Measurements from ENCODE around the gene STIMATE.

Gene STIMATE

GRCh38 chr3:52801839-52802238, 95.5 kb downstream of the STIMATE start:
- H3K27ac ChIP-seq (ENCODE audit: extremely low read depth, low read depth, low read length) = no peak overlapping the region
- ChIA-PET POLR2A (no interaction called here), CTCF (interaction anchor here (0.6 to 1.3 kb wide), 3 partner anchors 30 to 389 kb away, joined by 3 read pairs; no protein-coding TSS in a partner anchor)
- TF ChIP-seq, protein P1, sequence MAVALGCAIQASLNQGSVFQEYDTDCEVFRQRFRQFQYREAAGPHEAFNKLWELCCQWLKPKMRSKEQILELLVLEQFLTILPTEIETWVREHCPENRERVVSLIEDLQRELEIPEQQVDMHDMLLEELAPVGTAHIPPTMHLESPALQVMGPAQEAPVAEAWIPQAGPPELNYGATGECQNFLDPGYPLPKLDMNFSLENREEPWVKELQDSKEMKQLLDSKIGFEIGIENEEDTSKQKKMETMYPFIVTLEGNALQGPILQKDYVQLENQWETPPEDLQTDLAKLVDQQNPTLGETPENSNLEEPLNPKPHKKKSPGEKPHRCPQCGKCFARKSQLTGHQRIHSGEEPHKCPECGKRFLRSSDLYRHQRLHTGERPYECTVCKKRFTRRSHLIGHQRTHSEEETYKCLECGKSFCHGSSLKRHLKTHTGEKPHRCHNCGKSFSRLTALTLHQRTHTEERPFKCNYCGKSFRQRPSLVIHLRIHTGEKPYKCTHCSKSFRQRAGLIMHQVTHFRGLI (tag by site-specific recombination; IDR thresholded peaks at IDR 0.05) = no peak
- TF ChIP-seq MZF1 (tag by site-specific recombination; IDR thresholded peaks at IDR 0.05; ENCODE audit: borderline replicate concordance) = no peak
- no peak overlapping the region for H3K4me3 ChIP-seq (ENCODE audit: low read depth, low read length)
- no peaks in the 10 kb centered on the region for H3K9me3 ChIP-seq (ENCODE audit: control insufficient read depth, insufficient read depth, low read depth, low read length)
- no peaks in the 10 kb centered on the region for H3K36me3 ChIP-seq (ENCODE audit: control insufficient read depth in 2 of 2, insufficient read depth in 1 of 2, low read length in 2 of 2)
- no peaks in the 10 kb centered on the region for H3K4me1 ChIP-seq (ENCODE audit: control insufficient read depth, insufficient read depth, low read length)

GRCh38 chr3:52800079-52800478, 97.3 kb downstream of the STIMATE start:
- no peak overlapping the region for H3K27ac ChIP-seq (ENCODE audit: extremely low read depth, low read depth, low read length)
- ChIA-PET CTCF (interaction anchor here (0.6 to 2.0 kb wide), 5 partner anchors 11 to 336 kb away, joined by 3 to 9 read pairs (median 4); no protein-coding TSS in a partner anchor), POLR2A (no interaction called here)
- no peaks in the 10 kb centered on the region for H3K4me1 ChIP-seq (ENCODE audit: control insufficient read depth, insufficient read depth, low read length)
- H3K4me3 ChIP-seq (ENCODE audit: low read depth, low read length) = no peak overlapping the region
- no peaks in the 10 kb centered on the region for H3K36me3 ChIP-seq (ENCODE audit: control insufficient read depth in 2 of 2, insufficient read depth in 1 of 2, low read length in 2 of 2)
- no peak for TF ChIP-seq ZNF626 (tag by site-specific recombination; IDR thresholded peaks at IDR 0.05)
- no peak for TF ChIP-seq SCRT1 (tag by site-specific recombination; IDR thresholded peaks at IDR 0.05; ENCODE audit: borderline replicate concordance)
- no peak for TF ChIP-seq ZSCAN30 (tag by site-specific recombination; IDR thresholded peaks at IDR 0.05)
- no peak for TF ChIP-seq ZNF132 (tag by site-specific recombination; IDR thresholded peaks at IDR 0.05; ENCODE audit: borderline replicate concordance)
- TF ChIP-seq REPIN1 (tag by site-specific recombination; IDR thresholded peaks at IDR 0.05; ENCODE audit: low read depth) = no peak
- no peak for TF ChIP-seq ZNF514 (tag by site-specific recombination; IDR thresholded peaks at IDR 0.05)
- no peak for TF ChIP-seq SP2 (tag by site-specific recombination; IDR thresholded peaks at IDR 0.05)
- no peak for TF ChIP-seq SCRT2 (tag by site-specific recombination; IDR thresholded peaks at IDR 0.05)
- TF ChIP-seq PRDM6 (tag by site-specific recombination; IDR thresholded peaks at IDR 0.05) = no peak
- TF ChIP-seq, protein P2, sequence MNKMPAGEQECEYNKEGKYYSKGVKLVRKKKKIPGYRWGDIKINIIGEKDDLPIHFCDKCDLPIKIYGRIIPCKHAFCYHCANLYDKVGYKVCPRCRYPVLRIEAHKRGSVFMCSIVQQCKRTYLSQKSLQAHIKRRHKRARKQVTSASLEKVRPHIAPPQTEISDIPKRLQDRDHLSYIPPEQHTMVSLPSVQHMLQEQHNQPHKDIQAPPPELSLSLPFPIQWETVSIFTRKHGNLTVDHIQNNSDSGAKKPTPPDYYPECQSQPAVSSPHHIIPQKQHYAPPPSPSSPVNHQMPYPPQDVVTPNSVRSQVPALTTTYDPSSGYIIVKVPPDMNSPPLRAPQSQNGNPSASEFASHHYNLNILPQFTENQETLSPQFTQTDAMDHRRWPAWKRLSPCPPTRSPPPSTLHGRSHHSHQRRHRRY (tag by site-specific recombination; IDR thresholded peaks at IDR 0.05) = no peak
- no peaks in the 10 kb centered on the region for H3K9me3 ChIP-seq (ENCODE audit: control insufficient read depth, insufficient read depth, low read depth, low read length)

- H3K36me3 ChIP-seq (ENCODE audit: control insufficient read depth in 2 of 2, insufficient read depth in 1 of 2, low read length in 2 of 2) = no peaks in the 10 kb centered on the region
- no peaks in the 10 kb centered on the region for H3K4me1 ChIP-seq (ENCODE audit: control insufficient read depth, insufficient read depth, low read length)
- ChIA-PET POLR2A (interaction anchor here (0.8 kb wide), 1 partner anchor 28 kb away, joined by 5 read pairs; the partner anchor contains the start of gene NEK4), CTCF (interaction anchor here (0.6 to 2.0 kb wide), 11 partner anchors 9 to 270 kb away, joined by 3 to 9 read pairs (median 4); no protein-coding TSS in a partner anchor)
- no peaks in the 10 kb centered on the region for H3K9me3 ChIP-seq (ENCODE audit: control insufficient read depth, insufficient read depth, low read depth, low read length)
- H3K27ac ChIP-seq (ENCODE audit: extremely low read depth, low read depth, low read length) = no peak overlapping the region
- no peak overlapping the region for H3K4me3 ChIP-seq (ENCODE audit: low read depth, low read length)
- TF ChIP-seq ZNF768 (tag by site-specific recombination; IDR thresholded peaks at IDR 0.05) (no peak), BCL6B (tag by site-specific recombination; IDR thresholded peaks at IDR 0.05) (no peak), ZNF510 (tag by site-specific recombination; IDR thresholded peaks at IDR 0.05; ENCODE audit: insufficient replicate concordance) (no peak), WT1 (tag by site-specific recombination; IDR thresholded peaks at IDR 0.05) (no peak), PRDM4 (tag by site-specific recombination; IDR thresholded peaks at IDR 0.05) (no peak), ZNF211 (tag by site-specific recombination; IDR thresholded peaks at IDR 0.05; ENCODE audit: low read depth) (no peak), ZNF677 (tag by site-specific recombination; IDR thresholded peaks at IDR 0.05) (no peak), ZNF837 (tag by site-specific recombination; IDR thresholded peaks at IDR 0.05) (no peak), MZF1 (tag by site-specific recombination; IDR thresholded peaks at IDR 0.05; ENCODE audit: borderline replicate concordance) (no peak), SCRT1 (tag by site-specific recombination; IDR thresholded peaks at IDR 0.05; ENCODE audit: borderline replicate concordance) (no peak), FEZF1 (tag by site-specific recombination; IDR thresholded peaks at IDR 0.05) (no peak), ZNF777 (tag by site-specific recombination; IDR thresholded peaks at IDR 0.05; ENCODE audit: borderline replicate concordance) (no peak), ZNF174 (tag by site-specific recombination; IDR thresholded peaks at IDR 0.05) (no peak)
Measured at GRCh38 chr3:52798978-52799476, 98.3 kb downstream of the STIMATE start.

All from HEK293 (cell line).